CD4-positive, alpha-beta T cell treated with Interleukin-6 at 100 ng/mL for 8 hours (primary cell): ENCODE measurements around the gene SLC24A3.
"Not testable (repeated sequence)": the region's sequence is repeated elsewhere in the genome, so short reads cannot be mapped to it uniquely, and the experiment has no call there.

ENCODE experiments used
- DNase-seq: peaks from one replicate; pipeline ENCODE4 v3.0.0-alpha.2; 2020; ENCODE audit warnings: mixed read lengths, low spot score

SLC24A3 gene

GRCh38 chr20:19747903-19748302 lies 535.5 kb downstream of the SLC24A3 start:
- no peak for DNase-seq

GRCh38 chr20:19748681-19749080 lies 536.2 kb downstream of the SLC24A3 start:
- no peak for DNase-seq

DNA sequence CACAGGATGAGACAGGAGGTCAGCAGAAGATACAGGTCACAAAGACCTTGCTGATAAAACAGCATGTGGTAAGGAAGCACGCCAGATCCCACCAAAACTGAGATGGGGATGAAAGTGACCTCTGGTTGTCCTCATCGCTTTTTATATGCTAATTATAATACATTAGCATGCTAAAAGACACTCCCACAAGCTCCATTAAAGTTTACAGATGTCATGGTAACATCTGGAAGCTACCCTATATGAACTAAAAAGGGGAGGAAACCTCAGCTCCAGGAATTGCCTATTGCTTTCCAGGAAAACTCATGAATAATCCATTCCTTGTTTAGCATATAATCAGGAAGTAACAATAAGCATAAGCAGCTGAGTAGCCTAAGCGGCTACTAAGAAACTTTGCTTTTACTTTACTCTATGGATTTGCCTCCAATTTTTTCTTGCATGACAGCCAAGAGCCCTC lies 537.2 kb downstream of the SLC24A3 start:
- no peak for DNase-seq

DNA sequence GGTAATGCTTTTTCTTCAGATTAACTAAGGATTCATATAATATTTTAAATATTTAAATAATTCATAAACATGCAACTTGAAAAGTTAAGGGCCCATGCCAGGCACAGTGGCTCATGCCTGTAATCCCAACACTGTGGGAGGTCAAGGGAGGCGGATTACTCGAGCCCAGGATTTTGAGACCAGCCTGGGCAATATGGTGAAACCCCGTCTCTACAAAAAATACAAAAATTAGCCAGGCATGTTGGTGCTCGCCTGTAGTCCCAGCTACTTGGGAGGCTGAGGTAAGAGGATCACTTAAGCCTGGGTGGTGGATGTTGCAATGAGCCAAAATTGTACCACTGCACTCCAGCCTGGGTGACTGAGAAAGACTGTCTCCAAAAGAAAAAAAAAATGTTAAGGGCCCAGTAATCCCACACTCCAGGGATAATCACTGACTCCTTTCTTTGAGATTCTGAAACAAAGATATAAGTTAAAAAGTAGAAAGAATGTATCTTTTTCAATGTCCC lies 537.7 kb downstream of the SLC24A3 start:
- no peak for DNase-seq

DNA sequence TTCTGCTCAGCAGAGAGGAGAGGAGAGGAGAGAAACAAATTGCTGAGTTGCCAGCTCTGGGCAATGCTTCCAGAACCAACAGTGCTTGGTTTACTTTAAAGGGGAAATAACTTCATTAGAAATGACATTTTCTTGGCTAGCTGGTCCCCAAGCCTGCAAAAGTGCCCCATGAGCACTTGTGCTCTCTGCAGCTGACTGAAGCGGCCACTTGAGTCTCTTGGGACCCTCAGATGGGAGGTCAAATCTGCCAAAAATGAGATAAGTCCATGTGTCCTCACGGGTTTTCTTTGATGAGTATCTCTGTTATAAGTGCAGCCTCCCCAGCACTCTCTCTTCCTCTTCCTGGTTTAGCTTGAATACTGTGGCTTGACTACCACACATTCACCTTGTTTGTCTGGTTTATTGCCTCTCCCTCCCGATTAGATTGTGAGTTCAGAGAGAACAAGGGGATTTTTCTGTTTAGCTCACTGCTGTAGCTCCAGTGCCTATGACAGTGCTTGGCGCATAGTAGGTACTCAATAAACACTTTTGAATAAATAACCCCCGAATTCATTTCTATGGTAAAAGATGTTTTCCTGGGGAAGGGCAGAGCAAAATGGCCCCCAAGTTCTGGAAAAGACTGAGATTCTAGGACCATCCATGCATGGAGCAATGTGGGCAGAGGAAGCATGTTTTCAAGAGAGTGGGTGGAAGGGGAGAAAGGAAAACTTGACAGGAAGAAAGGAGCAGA lies 538.6 kb downstream of the SLC24A3 start:
- no peak for DNase-seq

GRCh38 chr20:19754201-19754600 lies 541.8 kb downstream of the SLC24A3 start:
- DNase-seq, result not testable (repeated sequence)

GRCh38 chr20:19756761-19757486 lies 544.5 kb downstream of the SLC24A3 start:
- DNase-seq, result no peak

- DNase-seq, result no peak
Observed at GRCh38 chr20:19757487-19758132, 545.2 kb downstream of the SLC24A3 start.

DNA sequence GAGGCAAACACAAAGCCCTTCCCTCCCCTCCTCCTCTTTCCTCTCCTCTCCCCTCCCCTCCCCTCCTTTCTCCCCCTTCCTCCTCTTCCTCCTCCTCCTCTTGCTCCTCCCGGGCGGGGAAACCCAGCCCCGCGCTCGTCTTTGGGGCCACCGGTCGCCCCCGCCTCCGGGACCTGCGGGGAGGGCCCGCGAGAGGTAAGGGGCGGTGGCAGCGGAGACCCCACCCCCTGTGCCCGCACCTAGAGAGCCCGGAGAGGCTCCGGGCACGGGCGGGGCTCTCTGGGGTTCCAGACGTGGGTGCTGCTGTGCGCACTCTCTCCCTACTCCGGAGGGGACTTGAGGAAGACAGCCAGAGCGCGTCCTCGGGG lies 545.7 kb downstream of the SLC24A3 start, which contains the start of gene RIN2:
RIN2 (plus strand) TSS at position 126 of the 368 bp plus-strand sequence. CDS start 131,344 bp downstream, outside the sequence.
- DNase-seq, result no peak

GRCh38 chr20:19758501-19759331 lies 546.3 kb downstream of the SLC24A3 start:
- DNase-seq, result no peak

GRCh38 chr20:19760371-19760721 lies 547.9 kb downstream of the SLC24A3 start:
- no peak for DNase-seq

GRCh38 chr20:19761326-19761725 lies 548.9 kb downstream of the SLC24A3 start:
- no peak for DNase-seq

GRCh38 chr20:19761841-19762240 lies 549.4 kb downstream of the SLC24A3 start:
- no peak for DNase-seq

- DNase-seq, result no peak
Observed at GRCh38 chr20:19764207-19764606, 551.8 kb downstream of the SLC24A3 start.

GRCh38 chr20:19765266-19765665 lies 552.8 kb downstream of the SLC24A3 start:
- no peak for DNase-seq

- DNase-seq, result no peak
Observed at GRCh38 chr20:19765913-19766312, 553.5 kb downstream of the SLC24A3 start.

GRCh38 chr20:19767070-19767469 lies 554.6 kb downstream of the SLC24A3 start:
- no peak for DNase-seq

DNA sequence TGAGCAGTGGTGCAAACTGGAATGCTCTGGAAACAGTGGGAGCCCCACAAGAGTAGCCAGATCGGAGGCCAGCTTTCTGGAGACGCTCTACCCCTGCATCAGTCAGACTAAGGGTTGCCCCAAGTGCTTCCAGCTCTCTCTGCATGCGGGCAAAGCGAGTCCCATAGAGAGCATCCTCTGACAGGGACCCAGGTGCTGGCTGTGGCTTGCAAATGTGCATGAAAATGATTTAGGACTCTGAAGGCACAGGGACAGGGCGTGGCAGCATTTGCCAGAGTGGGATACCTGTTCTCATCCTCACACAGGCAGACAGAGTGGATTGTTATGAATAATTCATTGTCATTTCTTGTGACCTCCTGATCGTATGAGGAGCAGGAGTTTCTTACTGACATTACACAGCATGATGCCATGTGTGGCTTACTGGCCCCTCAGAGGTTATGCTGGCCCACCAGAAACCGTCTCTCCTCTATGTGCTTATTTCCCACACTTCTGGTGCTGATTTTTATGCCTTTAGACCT lies 555.9 kb downstream of the SLC24A3 start:
- DNase-seq, result no peak

GRCh38 chr20:19769507-19769906 lies 557.1 kb downstream of the SLC24A3 start:
- DNase-seq, result no peak

GRCh38 chr20:19770375-19770774 lies 557.9 kb downstream of the SLC24A3 start:
- no peak for DNase-seq

DNA sequence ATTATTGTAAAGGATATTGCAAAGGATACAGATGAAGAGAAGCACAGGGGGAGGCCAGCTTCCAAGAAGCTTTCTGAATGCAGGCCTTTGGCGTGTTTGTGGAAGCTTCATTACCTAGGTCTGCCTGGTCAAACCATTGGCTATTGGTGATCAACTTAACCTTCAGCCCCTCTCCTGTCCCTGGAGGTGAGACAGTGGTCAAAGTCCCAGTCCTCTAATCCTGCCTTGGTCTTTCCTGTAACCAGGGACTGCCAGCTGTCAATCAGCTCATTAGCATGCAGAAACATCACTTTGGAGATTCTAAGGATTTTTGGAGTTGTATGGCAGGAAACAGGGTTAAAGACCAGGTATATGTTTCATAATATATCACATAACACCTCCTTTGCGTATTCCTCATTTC lies 558.6 kb downstream of the SLC24A3 start:
- no peak for DNase-seq
